ENCODE measurements around the gene SH3PXD2B. TPM values are rescaled to one million over a fixed set of nuclear protein-coding genes. Genes with fewer than 3 reads are reported as not detected.

Gene SH3PXD2B
- polyA plus RNA-seq, result 11.0 TPM
- long read RNA-seq, donor 1, result 0 reads
- long read RNA-seq, donor 2, full-length matches to known transcripts, result 2 of 9 reads
- long read RNA-seq, donor 2, partial matches to known transcripts, result 7 of 9 reads
- long read RNA-seq, donor 2, other reads (novel, unspliced or antisense), result 0 of 9 reads
- long read RNA-seq, donor 3, full-length matches to known transcripts, result 1 of 1 reads
- long read RNA-seq, donor 3, partial matches to known transcripts, result 0 of 1 reads
- long read RNA-seq, donor 3, other reads (novel, unspliced or antisense), result 0 of 1 reads
- long read RNA-seq, donor 4, result 0 reads
- long read RNA-seq, donor 5, result 0 reads
- long read RNA-seq, donor 6, result 0 reads
- long read RNA-seq, donor 7, full-length matches to known transcripts, result 1 of 1 reads
- long read RNA-seq, donor 7, partial matches to known transcripts, result 0 of 1 reads
- long read RNA-seq, donor 7, other reads (novel, unspliced or antisense), result 0 of 1 reads
- long read RNA-seq, donor 8, result 0 reads
- long read RNA-seq, donor 9, result 0 reads
- long read RNA-seq, donor 10, full-length matches to known transcripts, result 1 of 1 reads
- long read RNA-seq, donor 10, partial matches to known transcripts, result 0 of 1 reads
- long read RNA-seq, donor 10, other reads (novel, unspliced or antisense), result 0 of 1 reads
- long read RNA-seq, donor 11, result 0 reads

DNA sequence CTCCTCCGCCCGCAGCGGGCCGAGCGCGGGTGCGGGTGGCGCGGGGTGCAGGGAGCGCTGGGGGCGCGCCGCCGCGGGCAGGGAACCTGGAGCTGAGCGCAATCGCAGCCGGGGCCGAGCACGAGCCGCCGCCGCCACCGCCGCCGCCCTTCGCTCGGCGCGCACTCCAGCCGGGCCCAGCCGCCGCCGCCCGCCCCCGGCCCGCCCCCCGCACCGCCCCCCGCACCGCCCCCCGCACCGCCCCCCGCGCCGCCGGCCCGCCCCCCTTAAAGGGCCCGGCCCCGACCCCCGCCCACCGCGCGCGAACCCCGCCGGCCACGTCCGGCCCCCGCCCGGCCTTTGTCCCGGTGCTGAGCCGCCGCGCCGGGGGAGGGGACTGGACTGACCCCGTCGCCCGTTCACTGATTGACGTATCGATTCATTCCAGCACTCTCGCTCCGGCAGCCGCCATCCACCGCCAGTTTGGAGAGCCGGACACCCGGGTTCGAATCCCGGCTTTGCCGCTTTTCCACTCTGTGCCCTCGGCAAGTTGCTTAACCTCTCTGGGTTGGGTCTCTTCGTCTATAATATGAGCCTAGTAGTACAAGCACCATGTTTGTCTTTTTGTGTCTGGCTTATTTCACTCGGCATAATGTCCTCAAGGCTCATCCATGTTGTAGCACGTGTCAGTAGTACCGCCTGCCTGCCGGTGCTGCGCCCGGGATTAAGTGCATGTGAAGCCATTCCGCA, at the start of gene SH3PXD2B:
TSS of gene SH3PXD2B (minus strand) at position 168 of the 729 bp plus-strand sequence. CDS start 173 bp downstream, outside the sequence.
- Histone ChIP-seq H3K27ac (ENCODE audit: low read length) (peak within 1 kb of the TSS; percentile 41), H3K4me1 (ENCODE audit: control insufficient read depth, insufficient read depth, low read length) (peaks cover 25% of the 10 kb centered on the region), H3K4me3 (ENCODE audit: low read length) (peak within 1 kb of the TSS; percentile 69), H3K36me3 (ENCODE audit: control insufficient read depth, insufficient read depth, low read length) (no peaks in the 10 kb centered on the region), H3K27me3 (ENCODE audit: control insufficient read depth, insufficient read depth, low read length) (no peaks in the 10 kb centered on the region), H3K9me3 (ENCODE audit: control insufficient read depth, low read depth, low read length) (no peaks in the 10 kb centered on the region)
- DNase-seq, result peak in 1 of 2 donors; percentile 76
- WGBS (ENCODE audit: insufficient coverage, low lambda C conversion rate), result no CpG with 5 or more reads among the region's 89 CpGs

DNA sequence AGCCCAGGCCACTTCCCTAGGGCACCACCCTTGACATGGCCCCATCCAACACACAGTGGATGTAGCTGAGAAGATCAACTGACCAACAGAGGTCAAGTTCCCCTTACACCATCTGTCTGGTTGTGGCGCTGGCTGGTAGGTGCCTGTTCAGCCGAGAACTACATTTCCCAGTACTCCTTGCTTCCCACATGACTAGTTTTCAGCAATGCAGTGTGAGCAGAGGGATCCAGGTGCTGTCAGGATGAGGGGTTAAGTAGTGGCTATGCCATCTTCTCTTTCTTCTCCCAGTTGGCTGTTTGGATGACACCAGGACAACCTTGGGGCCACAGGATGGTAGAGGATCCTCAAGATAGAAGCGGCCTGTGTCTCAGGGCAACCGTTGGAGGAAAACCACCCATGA, 48.6 kb upstream of the SH3PXD2B start:
- Histone ChIP-seq H3K36me3 (ENCODE audit: control insufficient read depth, insufficient read depth, low read length) (no peaks in the 10 kb centered on the region), H3K27me3 (ENCODE audit: control insufficient read depth, insufficient read depth, low read length) (peaks cover 2% of the 10 kb centered on the region), H3K9me3 (ENCODE audit: control insufficient read depth, low read depth, low read length) (no peaks in the 10 kb centered on the region), H3K27ac (ENCODE audit: low read length) (no peak overlapping the region), H3K4me1 (ENCODE audit: control insufficient read depth, insufficient read depth, low read length) (no peaks in the 10 kb centered on the region), H3K4me3 (ENCODE audit: low read length) (no peak overlapping the region)
- no CpG with 5 or more reads among the region's 4 CpGs for WGBS (ENCODE audit: insufficient coverage, low lambda C conversion rate)
- no peak for DNase-seq

DNA sequence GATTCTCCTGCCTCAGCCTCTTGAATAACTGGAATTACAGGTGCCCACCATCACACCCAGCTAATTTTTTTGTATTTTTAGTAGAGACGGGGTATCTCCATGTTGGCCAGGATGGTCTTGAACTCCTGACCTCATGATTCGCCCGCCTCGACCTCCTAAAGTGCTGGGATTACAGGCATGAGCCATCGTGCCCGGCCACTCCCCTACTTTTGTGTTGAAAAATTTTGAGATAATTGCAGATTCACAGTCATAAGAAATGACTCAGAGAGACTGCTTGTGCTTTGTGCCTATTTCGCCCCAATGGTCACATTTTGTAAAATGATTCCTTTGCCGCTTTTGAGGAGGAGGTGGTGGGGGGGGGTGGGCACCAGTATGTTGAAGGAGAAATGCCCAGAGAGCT, 48.1 kb upstream of the SH3PXD2B start:
- Histone ChIP-seq H3K4me3 (ENCODE audit: low read length) (no peak overlapping the region), H3K27me3 (ENCODE audit: control insufficient read depth, insufficient read depth, low read length) (peaks cover 2% of the 10 kb centered on the region), H3K4me1 (ENCODE audit: control insufficient read depth, insufficient read depth, low read length) (no peaks in the 10 kb centered on the region), H3K36me3 (ENCODE audit: control insufficient read depth, insufficient read depth, low read length) (no peaks in the 10 kb centered on the region), H3K27ac (ENCODE audit: low read length) (no peak overlapping the region), H3K9me3 (ENCODE audit: control insufficient read depth, low read depth, low read length) (no peaks in the 10 kb centered on the region)
- no peak for DNase-seq
- no CpG with 5 or more reads among the region's 8 CpGs for WGBS (ENCODE audit: insufficient coverage, low lambda C conversion rate)

DNA sequence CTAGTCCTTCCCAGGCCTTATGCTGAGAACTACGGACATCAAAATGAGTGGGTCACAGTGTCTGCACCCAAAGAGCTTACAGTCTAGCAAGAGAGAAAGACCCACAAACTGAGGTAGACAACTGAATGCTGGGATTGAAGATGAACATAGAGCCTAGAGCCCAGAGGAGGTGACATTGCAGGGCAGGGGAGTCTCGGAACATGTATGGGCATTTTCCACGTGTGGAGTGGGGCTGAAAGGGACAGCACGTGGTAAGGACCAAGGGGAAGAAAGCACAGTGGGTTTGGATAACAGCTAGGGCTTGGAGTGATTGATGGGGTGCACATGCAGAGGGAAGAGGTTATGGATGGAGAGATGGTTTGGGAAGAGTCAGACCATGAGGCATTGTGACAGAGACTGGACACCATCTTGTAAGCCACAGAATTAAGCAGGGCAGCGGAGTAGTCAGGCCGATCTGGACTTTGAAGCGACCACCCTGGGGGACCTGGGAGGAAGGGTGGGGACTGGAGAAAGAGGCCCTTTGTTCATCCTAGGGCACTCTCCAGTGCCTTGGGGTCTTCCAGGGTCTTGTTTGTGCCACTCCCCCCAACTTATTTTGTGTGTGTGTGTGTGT, 47.5 kb upstream of the SH3PXD2B start:
- H3K9me3 ChIP-seq (ENCODE audit: control insufficient read depth, low read depth, low read length), result no peaks in the 10 kb centered on the region
- no peak for DNase-seq
- no peak overlapping the region for H3K27ac ChIP-seq (ENCODE audit: low read length)
- 90% methylated on average over 2 of the region's 7 CpGs for WGBS (ENCODE audit: insufficient coverage, low lambda C conversion rate)
- H3K4me1 ChIP-seq (ENCODE audit: control insufficient read depth, insufficient read depth, low read length), result no peaks in the 10 kb centered on the region
- no peak overlapping the region for H3K4me3 ChIP-seq (ENCODE audit: low read length)
- no peaks in the 10 kb centered on the region for H3K27me3 ChIP-seq (ENCODE audit: control insufficient read depth, insufficient read depth, low read length)
- H3K36me3 ChIP-seq (ENCODE audit: control insufficient read depth, insufficient read depth, low read length), result no peaks in the 10 kb centered on the region

DNA sequence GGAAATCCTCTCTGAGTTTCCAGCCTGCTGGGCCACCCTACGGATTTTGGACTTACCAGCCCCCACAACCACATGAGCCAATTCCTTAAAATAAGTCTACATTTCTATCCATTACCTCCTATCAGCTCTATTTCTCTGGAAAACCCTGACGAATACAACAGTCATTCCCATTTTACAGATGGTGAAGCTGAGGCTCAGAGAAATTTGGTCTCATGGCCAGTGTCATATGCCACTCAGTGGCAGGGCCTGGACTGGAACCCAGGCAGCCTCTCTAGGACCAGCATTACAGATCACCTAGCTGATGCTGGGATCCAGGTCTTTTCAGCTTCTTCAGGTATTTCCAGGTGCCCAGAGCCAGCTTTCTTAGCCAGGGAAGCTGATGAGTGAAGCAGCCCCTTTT, 45.0 kb upstream of the SH3PXD2B start:
- no peak overlapping the region for H3K27ac ChIP-seq (ENCODE audit: low read length)
- WGBS (ENCODE audit: insufficient coverage, low lambda C conversion rate), result no CpG with 5 or more reads among the region's 2 CpGs
- DNase-seq, result no peak
- H3K9me3 ChIP-seq (ENCODE audit: control insufficient read depth, low read depth, low read length), result no peaks in the 10 kb centered on the region
- no peak overlapping the region for H3K4me3 ChIP-seq (ENCODE audit: low read length)
- H3K27me3 ChIP-seq (ENCODE audit: control insufficient read depth, insufficient read depth, low read length), result no peaks in the 10 kb centered on the region
- H3K4me1 ChIP-seq (ENCODE audit: control insufficient read depth, insufficient read depth, low read length), result no peaks in the 10 kb centered on the region
- no peaks in the 10 kb centered on the region for H3K36me3 ChIP-seq (ENCODE audit: control insufficient read depth, insufficient read depth, low read length)

DNA sequence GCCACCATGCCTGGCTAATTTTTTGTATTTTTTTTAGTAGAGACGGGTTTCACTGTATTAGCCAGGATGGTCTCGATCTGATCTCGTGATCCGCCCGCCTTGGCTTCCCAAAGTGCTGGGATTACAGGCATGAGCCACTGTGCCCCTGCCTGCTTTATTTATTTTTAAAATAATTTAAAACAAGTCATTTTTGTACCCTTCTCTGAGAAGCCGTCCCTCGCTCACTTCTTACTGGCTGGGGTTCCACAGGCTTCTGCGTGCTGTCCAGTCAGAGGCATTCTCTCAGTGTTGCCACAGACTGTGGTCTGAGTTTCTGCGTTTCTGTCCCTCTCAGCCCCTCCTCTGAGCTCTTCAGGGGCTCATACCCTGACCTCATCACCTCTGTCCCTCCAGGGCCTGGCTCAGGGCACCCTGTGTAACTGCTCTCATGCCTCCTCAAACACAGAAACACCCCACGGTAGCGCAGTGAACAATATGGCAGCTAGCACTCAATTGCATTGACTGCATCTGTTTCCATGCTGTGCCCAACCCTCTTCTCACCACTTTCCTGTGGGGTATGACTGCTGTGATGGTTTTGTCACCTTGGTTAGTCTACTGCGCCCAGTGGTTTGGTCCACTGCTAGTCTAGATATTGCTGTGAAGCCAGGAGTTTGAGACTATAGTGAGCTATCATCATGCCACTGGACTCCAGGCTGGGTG, 44.3 kb upstream of the SH3PXD2B start:
- no peak overlapping the region for H3K27ac ChIP-seq (ENCODE audit: low read length)
- no peaks in the 10 kb centered on the region for H3K36me3 ChIP-seq (ENCODE audit: control insufficient read depth, insufficient read depth, low read length)
- no peaks in the 10 kb centered on the region for H3K27me3 ChIP-seq (ENCODE audit: control insufficient read depth, insufficient read depth, low read length)
- no peaks in the 10 kb centered on the region for H3K9me3 ChIP-seq (ENCODE audit: control insufficient read depth, low read depth, low read length)
- H3K4me1 ChIP-seq (ENCODE audit: control insufficient read depth, insufficient read depth, low read length), result no peaks in the 10 kb centered on the region
- DNase-seq, result no peak
- no peak overlapping the region for H3K4me3 ChIP-seq (ENCODE audit: low read length)
- 100% methylated on average over 1 of the region's 12 CpGs for WGBS (ENCODE audit: insufficient coverage, low lambda C conversion rate)

DNA sequence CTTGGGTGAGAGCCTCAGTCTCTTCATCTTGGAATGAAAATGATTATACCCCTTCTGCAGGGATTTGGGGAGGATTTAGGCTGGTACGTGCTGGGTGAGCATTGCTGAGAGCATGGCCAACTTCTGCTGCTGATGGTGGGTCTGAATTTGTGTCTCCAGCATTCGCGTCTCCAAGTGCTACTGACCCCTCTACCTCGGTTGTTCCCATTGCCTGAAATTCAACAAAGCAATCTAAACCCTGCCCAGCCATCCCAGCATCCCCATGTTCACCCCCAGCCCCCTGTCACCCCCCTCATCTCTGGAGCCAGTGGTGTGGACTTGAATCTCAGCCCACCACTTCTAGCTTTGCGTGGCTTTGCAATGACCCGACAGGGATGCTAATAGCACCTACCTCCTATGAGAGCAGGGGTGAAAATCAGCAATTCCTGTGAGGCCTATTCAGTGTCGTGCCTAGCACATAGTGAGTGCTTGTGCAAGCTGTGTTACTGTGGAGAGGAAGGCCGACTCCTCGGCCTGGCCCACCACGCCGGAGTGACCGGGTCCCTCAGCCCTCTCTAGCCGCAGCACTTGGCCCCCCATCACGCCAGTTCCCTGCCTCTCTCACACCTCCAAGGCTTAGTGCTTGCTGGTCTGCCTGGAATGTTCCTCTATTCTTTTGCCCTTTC, 43.4 kb upstream of the SH3PXD2B start:
- no peak for DNase-seq
- no peaks in the 10 kb centered on the region for H3K27me3 ChIP-seq (ENCODE audit: control insufficient read depth, insufficient read depth, low read length)
- H3K9me3 ChIP-seq (ENCODE audit: control insufficient read depth, low read depth, low read length), result no peaks in the 10 kb centered on the region
- no peak overlapping the region for H3K4me3 ChIP-seq (ENCODE audit: low read length)
- H3K27ac ChIP-seq (ENCODE audit: low read length), result no peak overlapping the region
- no peaks in the 10 kb centered on the region for H3K4me1 ChIP-seq (ENCODE audit: control insufficient read depth, insufficient read depth, low read length)
- no CpG with 5 or more reads among the region's 14 CpGs for WGBS (ENCODE audit: insufficient coverage, low lambda C conversion rate)
- no peaks in the 10 kb centered on the region for H3K36me3 ChIP-seq (ENCODE audit: control insufficient read depth, insufficient read depth, low read length)

DNA sequence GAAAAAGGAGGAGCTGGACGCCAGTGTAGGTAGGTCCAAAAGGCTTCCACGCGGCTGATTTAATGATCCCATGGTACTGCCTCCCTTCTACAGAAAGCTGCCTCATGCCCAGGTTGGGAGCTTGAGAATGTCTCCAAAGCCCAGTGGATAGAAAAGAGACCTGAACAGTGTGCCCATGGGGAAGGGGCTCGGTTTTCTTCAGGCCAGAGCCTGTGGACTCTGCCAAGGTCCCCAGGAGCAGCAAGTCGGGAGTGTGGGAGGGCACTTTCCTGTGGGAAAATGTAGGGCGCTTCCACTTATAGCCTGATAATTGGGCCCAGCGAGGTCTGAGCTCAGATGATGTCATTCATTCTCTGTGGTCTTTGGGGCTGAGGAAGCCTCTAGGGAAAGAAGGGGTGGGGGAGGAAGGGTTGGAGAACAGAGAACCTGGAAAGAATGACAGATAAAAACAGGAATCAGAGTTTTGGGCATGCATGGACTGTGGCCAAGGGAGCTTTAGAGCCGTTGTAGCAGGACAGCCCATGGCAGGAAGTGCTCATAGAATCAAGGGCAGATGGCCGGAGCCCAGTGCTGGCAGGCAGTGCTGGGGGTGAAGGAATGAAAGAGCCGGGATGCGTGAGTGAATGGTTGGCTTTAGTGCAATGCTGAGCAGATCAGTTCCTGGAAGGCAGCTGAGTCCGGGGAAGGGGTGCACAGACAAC, 42.5 kb upstream of the SH3PXD2B start:
- H3K36me3 ChIP-seq (ENCODE audit: control insufficient read depth, insufficient read depth, low read length), result no peaks in the 10 kb centered on the region
- no peak overlapping the region for H3K27ac ChIP-seq (ENCODE audit: low read length)
- no peaks in the 10 kb centered on the region for H3K4me1 ChIP-seq (ENCODE audit: control insufficient read depth, insufficient read depth, low read length)
- H3K9me3 ChIP-seq (ENCODE audit: control insufficient read depth, low read depth, low read length), result no peaks in the 10 kb centered on the region
- no peak overlapping the region for H3K4me3 ChIP-seq (ENCODE audit: low read length)
- DNase-seq, result no peak
- no CpG with 5 or more reads among the region's 12 CpGs for WGBS (ENCODE audit: insufficient coverage, low lambda C conversion rate)
- H3K27me3 ChIP-seq (ENCODE audit: control insufficient read depth, insufficient read depth, low read length), result no peaks in the 10 kb centered on the region

All from large intestine (tissue), 12 donors.